Left lung (tissue), 10 donors: Measurements from ENCODE around the gene RNF8. TPM values are rescaled to one million over a fixed set of nuclear protein-coding genes. Genes with fewer than 3 reads are reported as not detected.

Source experiments
- ATAC-seq: fragments of 200-7000 bp; cut with Tn5 transposase; one replicate; pipeline ENCODE4 v1.9.1; 2020; ENCODE audit warnings: moderate library complexity
- DNase-seq, 4 donors: peaks; one replicate each; pipeline ENCODE4 v3.0.0-alpha.2; 2013 to 2020
- H3K27ac ChIP-seq, 2 donors: fragments of 200-600 bp; sonication (generic) in 1 of 2; one replicate each; pipeline versions ENCODE4 v1.5.0 to v1.8.0; 2020 to 2021
- H3K27me3 ChIP-seq, 2 donors: fragments of 200-600 bp; sonication (generic) in 1 of 2; one replicate each; pipeline versions ENCODE4 v1.5.0 to v1.8.0; 2020 to 2021
- H3K36me3 ChIP-seq, 2 donors: fragments of 200-600 bp; sonication (generic) in 1 of 2; one replicate each; pipeline versions ENCODE4 v1.5.0 to v1.8.0; 2020 to 2021
- H3K4me1 ChIP-seq, 2 donors: fragments of 200-600 bp; one replicate each; pipeline ENCODE4 v1.8.0; 2021
- H3K4me3 ChIP-seq, 2 donors: fragments of 200-600 bp; sonication (generic) in 1 of 2; one replicate each; pipeline versions ENCODE4 v1.5.0 to v1.8.0; 2020 to 2021; ENCODE audit warnings: mild to moderate bottlenecking in 1 of 2
- H3K9me3 ChIP-seq, 2 donors: fragments of 200-600 bp; sonication (generic) in 1 of 2; one replicate each; pipeline versions ENCODE4 v1.5.0 to v1.8.0; 2020 to 2021
- intact Hi-C, 2 donors: fragments of 100-400 bp; cut with DNase I; formaldehyde crosslinking; loops; one replicate each; pipeline versions ENCODE4 v1.11.2 to v1.14.2; 2022
- polyA plus RNA-seq, 6 donors: library from polyadenylated mRNA; unstranded; fragments of 120-200 nt; gene quantifications; one replicate each; pipeline ENCODE4 v1.2.1, GENCODE V29; 2013; ENCODE audit not compliant: insufficient read length in 6 of 6
- total RNA-seq, 2 donors: library from RNA; stranded (reverse); fragmentation: NEBNext Ultra II Directional; extraction: Animal tissue kit (Norgen Biotek cat#: 25700); gene quantifications; one replicate each; pipeline ENCODE4 v1.2.1, GENCODE V29; 2021
- TF ChIP-seq, protein P1 (sequence below), 2 donors: fragments of 200-600 bp; sonication (generic) in 1 of 2; IDR thresholded peaks; one replicate each; pipeline versions ENCODE4 v1.5.0 to v1.8.0; 2021; ENCODE audit warnings: antibody characterized with exemption in 2 of 2
- donor health status: DM: no; HTN: yes; CAD: no.
- donor health status: DM: no; HTN: no; CAD: no.

Gene RNF8
- total and polyA plus RNA-seq, 8 donors, result 11.8 to 46.1 (median 34.8) TPM

DNA sequence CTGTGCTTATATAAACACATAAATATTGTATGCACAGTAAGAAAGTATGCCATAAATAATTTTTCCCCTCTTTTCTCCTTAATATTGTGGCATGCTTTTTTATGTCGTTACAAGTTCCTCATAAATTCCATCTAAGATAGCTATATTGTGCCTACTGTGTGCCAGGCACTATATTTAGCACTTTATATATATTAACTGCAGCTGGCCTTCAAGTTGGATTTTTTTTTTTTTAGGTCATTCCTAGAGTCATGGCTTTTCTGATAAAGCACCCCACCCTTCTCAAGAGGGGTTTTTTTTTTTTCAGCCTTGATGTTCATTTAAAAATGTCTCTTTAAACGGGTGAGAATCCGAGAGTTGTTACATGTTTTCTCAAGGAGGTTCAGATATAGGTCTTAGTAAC is 42.8 kb upstream of the RNF8 start:
- TF ChIP-seq, protein P1, sequence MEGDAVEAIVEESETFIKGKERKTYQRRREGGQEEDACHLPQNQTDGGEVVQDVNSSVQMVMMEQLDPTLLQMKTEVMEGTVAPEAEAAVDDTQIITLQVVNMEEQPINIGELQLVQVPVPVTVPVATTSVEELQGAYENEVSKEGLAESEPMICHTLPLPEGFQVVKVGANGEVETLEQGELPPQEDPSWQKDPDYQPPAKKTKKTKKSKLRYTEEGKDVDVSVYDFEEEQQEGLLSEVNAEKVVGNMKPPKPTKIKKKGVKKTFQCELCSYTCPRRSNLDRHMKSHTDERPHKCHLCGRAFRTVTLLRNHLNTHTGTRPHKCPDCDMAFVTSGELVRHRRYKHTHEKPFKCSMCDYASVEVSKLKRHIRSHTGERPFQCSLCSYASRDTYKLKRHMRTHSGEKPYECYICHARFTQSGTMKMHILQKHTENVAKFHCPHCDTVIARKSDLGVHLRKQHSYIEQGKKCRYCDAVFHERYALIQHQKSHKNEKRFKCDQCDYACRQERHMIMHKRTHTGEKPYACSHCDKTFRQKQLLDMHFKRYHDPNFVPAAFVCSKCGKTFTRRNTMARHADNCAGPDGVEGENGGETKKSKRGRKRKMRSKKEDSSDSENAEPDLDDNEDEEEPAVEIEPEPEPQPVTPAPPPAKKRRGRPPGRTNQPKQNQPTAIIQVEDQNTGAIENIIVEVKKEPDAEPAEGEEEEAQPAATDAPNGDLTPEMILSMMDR (IDR thresholded peaks at IDR 0.05), result no peak
- ATAC-seq, result no peak
- intact Hi-C loops, result no loop called here

DNA sequence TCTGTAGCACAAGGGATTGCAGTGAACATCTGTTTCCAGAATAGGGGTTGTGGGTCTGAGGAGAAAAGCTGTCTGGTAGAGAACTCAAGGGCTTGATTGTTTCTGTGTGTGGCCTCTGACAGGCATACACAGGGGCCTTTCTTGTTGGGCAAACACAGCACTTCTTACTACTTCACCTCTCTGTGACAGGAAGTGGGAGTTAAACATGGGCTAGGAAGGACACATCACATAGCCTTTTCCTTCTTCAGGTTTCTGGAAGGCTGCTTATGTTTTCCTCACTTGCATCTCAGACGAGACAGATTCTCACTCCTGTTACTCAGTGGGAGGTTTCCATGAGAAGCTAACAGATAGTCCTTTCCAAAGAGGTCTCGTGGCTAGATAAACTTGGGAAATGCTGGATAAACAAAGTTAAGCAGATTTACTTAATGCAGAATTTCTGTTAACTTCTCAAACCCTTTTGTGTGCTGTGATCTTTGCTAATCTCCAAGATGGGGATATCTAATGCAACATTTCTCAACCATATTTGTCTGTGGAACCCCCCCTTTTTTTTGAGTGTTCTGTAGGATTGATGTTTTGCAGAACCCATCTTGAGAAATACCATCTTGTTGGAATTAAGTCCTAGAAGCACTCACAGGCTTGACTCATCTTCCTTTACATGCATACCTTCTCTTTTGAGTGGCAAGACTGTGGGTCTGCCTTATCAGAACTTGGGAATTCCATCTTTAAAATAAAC is 41.9 kb upstream of the RNF8 start:
- peaks cover 0 to 51% of the 10 kb centered on the region in 2 donors for H3K36me3 ChIP-seq
- no peaks in the 10 kb centered on the region for H3K27me3 ChIP-seq
- TF ChIP-seq, protein P1 (IDR thresholded peaks at IDR 0.05), result no peak
- DNase-seq (no peak), ATAC-seq (no peak)
- no peaks in the 10 kb centered on the region for H3K9me3 ChIP-seq
- H3K4me3 ChIP-seq, result no peak overlapping the region
- intact Hi-C loops, result no loop called here
- H3K27ac ChIP-seq, result no peak overlapping the region
- peaks cover 0 to 7% of the 10 kb centered on the region in 2 donors for H3K4me1 ChIP-seq

More for the DNA sequence above, 42.8 kb upstream of the RNF8 start:
- Histone ChIP-seq H3K36me3 (peaks cover 0 to 47% of the 10 kb centered on the region in 2 donors), H3K4me3 (no peak overlapping the region), H3K4me1 (peaks cover 0 to 7% of the 10 kb centered on the region in 2 donors), H3K27ac (no peak overlapping the region), H3K9me3 (no peaks in the 10 kb centered on the region), H3K27me3 (no peaks in the 10 kb centered on the region)
- DNase-seq, result no peak

DNA sequence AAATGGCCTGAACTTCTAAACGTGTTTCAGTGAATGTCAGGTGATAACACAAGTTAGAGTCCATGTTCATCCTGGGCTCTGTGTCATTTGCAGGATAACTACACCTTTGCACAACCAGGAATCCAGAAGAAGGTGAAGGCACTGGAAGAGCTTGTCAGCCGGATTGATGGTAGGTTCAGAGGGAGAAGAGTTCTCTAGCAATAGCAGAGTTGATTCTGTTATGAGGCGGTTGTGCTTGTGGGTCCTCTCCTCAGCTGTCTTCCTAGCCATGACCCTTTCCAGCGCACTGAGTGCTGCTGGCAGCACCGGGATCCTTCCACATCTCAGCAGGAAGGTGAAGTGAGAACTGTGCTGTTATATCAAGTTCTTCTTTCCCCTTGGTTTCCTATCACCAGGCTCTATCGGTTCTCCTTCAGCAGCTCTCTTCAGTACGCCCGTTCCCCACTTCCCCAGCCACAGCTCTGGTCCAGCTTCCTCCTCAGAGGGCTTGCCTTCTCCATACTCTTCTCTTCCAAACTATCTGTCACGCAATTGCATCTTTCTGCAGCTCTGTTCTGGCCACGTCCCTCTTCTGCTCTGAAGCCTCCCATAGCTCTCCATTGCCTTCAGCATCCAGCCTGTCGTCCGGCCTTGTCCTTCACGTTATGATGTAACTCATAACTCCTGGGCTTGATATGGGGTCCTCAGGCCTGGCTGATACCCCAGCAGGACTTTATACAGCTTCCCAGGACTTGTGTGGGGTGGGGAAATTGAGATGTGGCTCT is 39.9 kb upstream of the RNF8 start:
- Histone ChIP-seq H3K4me3 (no peak overlapping the region), H3K27ac (no peak overlapping the region), H3K36me3 (peaks cover 0 to 63% of the 10 kb centered on the region in 2 donors), H3K9me3 (no peaks in the 10 kb centered on the region), H3K27me3 (no peaks in the 10 kb centered on the region), H3K4me1 (peaks cover 0 to 3% of the 10 kb centered on the region in 2 donors)
- DNase-seq (no peak), ATAC-seq (no peak)
- intact Hi-C loops, result no loop called here
- TF ChIP-seq, protein P1 (IDR thresholded peaks at IDR 0.05), result no peak

DNA sequence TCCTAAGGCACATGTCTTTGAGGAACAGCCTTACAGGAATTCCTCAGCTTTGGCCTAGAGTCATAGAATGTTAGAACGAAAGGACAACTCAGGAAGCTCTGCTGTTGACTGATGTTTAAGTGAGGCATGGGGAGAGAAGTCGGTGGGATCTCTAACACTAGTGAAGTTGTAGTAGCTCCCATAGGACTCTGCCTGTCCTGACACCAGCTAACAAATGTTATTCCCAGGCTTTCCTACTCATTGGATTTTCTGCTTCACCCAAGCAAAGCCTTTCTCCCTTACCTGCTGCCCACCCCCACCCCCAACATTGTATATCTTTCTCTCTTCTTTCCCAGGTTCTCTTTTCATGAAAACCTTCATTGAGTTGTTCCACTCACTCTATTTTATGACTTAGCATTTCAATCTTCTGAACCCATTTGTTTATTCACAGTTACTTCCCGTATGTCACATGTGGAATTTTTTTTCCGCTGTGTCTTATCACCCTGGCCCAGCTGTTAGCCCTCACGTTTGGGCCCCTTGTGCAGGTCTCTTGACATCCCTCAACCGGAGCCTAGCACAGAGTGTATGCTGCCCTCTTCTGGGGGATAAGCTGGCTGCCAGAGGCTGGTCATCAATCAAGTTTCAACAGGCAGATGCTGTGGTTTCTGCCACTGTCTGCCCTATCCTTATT is 39.2 kb upstream of the RNF8 start:
- Histone ChIP-seq H3K4me3 (no peak overlapping the region), H3K27ac (no peak overlapping the region), H3K36me3 (peaks cover 0 to 70% of the 10 kb centered on the region in 2 donors), H3K9me3 (no peaks in the 10 kb centered on the region), H3K4me1 (peaks cover 0 to 3% of the 10 kb centered on the region in 2 donors), H3K27me3 (no peaks in the 10 kb centered on the region)
- intact Hi-C loops, result no loop called here
- ATAC-seq, result peak; percentile 64
- peak in 2 of 4 donors; percentile 40 to 61 for DNase-seq
- TF ChIP-seq, protein P1 (IDR thresholded peaks at IDR 0.05), result peak; percentile 20 to 32

DNA sequence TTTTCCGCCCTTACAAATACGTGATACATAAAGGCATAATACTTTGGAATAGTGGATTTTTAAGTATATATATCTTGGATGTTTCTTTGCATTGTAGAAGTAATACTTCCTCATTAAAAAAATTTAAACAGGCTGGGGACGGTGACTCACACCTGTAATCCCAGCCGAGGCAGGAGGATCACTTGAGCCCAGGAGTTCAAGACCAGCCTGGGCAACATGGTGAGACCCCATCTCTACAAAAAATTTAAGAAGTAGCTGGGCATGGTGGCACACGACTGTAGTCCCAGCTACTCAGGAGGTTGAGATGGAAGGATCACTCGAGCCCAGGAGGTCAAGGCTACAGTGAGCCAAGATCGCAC is 38.6 kb upstream of the RNF8 start:
- peaks cover 0 to 3% of the 10 kb centered on the region in 2 donors for H3K4me1 ChIP-seq
- peaks cover 0 to 75% of the 10 kb centered on the region in 2 donors for H3K36me3 ChIP-seq
- no peak overlapping the region for H3K4me3 ChIP-seq
- DNase-seq (no peak), ATAC-seq (no peak)
- intact Hi-C loops, result no loop called here
- no peak overlapping the region for H3K27ac ChIP-seq
- TF ChIP-seq, protein P1 (IDR thresholded peaks at IDR 0.05), result no peak
- no peaks in the 10 kb centered on the region for H3K9me3 ChIP-seq
- no peaks in the 10 kb centered on the region for H3K27me3 ChIP-seq
